ENCODE measurements around the gene CERS6.

Gene CERS6

DNA sequence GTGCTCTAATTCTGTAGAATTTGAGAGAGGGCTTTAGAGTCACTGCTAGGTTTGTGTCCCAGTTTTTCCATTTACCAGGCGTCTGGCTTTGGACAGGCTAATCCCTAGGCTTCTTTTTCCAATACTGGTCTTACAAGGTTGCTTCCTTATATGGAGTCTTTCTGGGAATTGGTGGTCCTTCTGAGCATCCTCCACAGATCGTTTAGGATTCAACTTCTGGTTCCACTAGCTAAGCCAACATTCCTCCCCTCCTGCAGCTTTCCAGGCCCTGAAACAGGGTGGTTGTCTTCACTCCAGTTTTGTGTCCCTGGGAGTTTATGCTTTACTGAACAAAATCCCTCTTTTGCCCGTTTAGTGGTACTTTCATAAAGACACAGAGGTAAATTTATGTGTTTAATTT, 170.6 kb downstream of the CERS6 start:
- no peak overlapping the region for H3K27ac ChIP-seq
- no peak overlapping the region for H3K4me3 ChIP-seq (ENCODE audit: low read depth, low read length)
- no peaks in the 10 kb centered on the region for H3K9me3 ChIP-seq (ENCODE audit: severe bottlenecking)
- no peak for DNase-seq
- no peaks in the 10 kb centered on the region for H3K27me3 ChIP-seq (ENCODE audit: insufficient read depth, low read depth, severe bottlenecking)
- no peak for TF ChIP-seq CTCF (IDR thresholded peaks at IDR 0.05; ENCODE audit: low read depth, low read length)
- H3K36me3 ChIP-seq = no peaks in the 10 kb centered on the region

GRCh38 chr2:168632709-168633121, 176.6 kb downstream of the CERS6 start:
- Histone ChIP-seq H3K27ac (no peak overlapping the region), H3K4me3 (ENCODE audit: low read depth, low read length) (no peak overlapping the region), H3K9me3 (ENCODE audit: severe bottlenecking) (no peaks in the 10 kb centered on the region), H3K36me3 (no peaks in the 10 kb centered on the region), H3K27me3 (ENCODE audit: insufficient read depth, low read depth, severe bottlenecking) (no peaks in the 10 kb centered on the region)
- TF ChIP-seq CTCF (IDR thresholded peaks at IDR 0.05; ENCODE audit: low read depth, low read length) = no peak
- no peak for DNase-seq

DNA sequence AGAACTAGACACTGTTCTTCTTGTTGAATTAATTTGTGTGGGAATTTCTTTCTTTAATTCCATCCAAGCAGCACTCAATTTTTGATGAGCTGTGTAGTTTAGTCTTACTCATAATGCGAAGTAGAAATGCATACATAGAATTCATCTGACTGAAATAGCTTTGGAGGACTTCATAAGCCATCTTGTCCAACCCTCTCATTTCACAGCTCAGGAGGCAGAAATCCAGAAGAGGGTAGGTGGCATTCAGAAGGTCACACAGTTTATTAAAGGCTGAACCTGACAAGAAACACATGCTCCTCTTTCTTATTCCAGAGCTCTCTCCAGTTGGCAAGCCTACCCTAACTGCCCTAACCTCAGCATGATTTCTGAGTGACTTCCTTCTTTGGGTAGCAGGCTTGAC, 177.1 kb downstream of the CERS6 start:
- H3K27ac ChIP-seq = no peak overlapping the region
- H3K4me3 ChIP-seq (ENCODE audit: low read depth, low read length) = no peak overlapping the region
- H3K27me3 ChIP-seq (ENCODE audit: insufficient read depth, low read depth, severe bottlenecking) = no peaks in the 10 kb centered on the region
- DNase-seq = no peak
- no peaks in the 10 kb centered on the region for H3K36me3 ChIP-seq
- no peaks in the 10 kb centered on the region for H3K9me3 ChIP-seq (ENCODE audit: severe bottlenecking)
- TF ChIP-seq CTCF (IDR thresholded peaks at IDR 0.05; ENCODE audit: low read depth, low read length) = no peak

DNA sequence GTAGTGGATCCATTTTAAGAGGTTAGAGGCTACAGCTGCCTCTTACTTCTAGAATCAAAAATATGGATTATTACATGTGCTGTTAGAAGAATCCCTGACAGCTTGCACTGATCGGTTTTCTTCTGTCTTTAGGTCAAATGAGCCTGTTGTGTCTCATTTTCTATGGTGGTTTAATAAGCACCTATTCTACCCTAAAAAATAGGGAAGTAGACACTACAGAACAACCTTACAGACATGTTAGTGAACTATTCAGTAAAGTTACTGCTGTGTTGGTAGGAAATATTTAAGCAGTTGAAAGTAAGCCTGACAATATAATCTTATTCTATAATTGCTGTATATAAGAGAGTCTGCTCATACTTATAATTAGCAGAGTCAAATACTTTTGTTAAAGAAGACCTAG, 177.8 kb downstream of the CERS6 start:
- Histone ChIP-seq H3K27ac (no peak overlapping the region; the same call in 1 of the 2 replicates), H3K27me3 (ENCODE audit: insufficient read depth, low read depth, severe bottlenecking) (no peaks in the 10 kb centered on the region), H3K9me3 (ENCODE audit: severe bottlenecking) (no peaks in the 10 kb centered on the region), H3K4me3 (ENCODE audit: low read depth, low read length) (no peak overlapping the region), H3K36me3 (no peaks in the 10 kb centered on the region)
- no peak for DNase-seq
- TF ChIP-seq CTCF (IDR thresholded peaks at IDR 0.05; ENCODE audit: low read depth, low read length) = no peak

GRCh38 chr2:168635065-168635577, 179.0 kb downstream of the CERS6 start:
- H3K27me3 ChIP-seq (ENCODE audit: insufficient read depth, low read depth, severe bottlenecking) = no peaks in the 10 kb centered on the region
- no peak overlapping the region for H3K4me3 ChIP-seq (ENCODE audit: low read depth, low read length)
- H3K27ac ChIP-seq = no peak overlapping the region; the same call in 1 of the 2 replicates
- no peak; the same call in 1 of the 2 replicates for TF ChIP-seq CTCF (IDR thresholded peaks at IDR 0.05; ENCODE audit: low read depth, low read length)
- DNase-seq = peak; percentile 67
- no peaks in the 10 kb centered on the region for H3K9me3 ChIP-seq (ENCODE audit: severe bottlenecking)
- H3K36me3 ChIP-seq = no peaks in the 10 kb centered on the region

DNA sequence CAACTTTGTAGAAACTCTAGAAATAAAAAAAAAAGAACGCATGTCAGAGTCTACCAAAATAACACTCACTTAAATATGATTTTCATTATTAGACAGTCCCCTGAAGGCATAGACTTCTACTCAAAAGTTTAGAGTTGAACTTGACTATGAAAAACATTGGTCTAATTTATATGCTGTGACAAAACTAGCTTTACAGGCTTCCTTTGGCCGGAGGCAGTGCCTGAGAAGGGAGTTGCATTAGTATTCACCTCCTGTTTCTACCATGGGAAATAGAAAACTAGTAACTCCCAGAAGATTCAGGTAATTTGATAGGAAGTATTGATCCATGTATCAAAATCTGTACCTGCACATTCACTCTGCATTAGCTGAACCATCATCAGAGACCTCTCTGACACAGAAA, 182.9 kb downstream of the CERS6 start:
- H3K27ac ChIP-seq = no peak overlapping the region
- TF ChIP-seq CTCF (IDR thresholded peaks at IDR 0.05; ENCODE audit: low read depth, low read length) = no peak
- no peaks in the 10 kb centered on the region for H3K36me3 ChIP-seq
- DNase-seq = no peak
- H3K27me3 ChIP-seq (ENCODE audit: insufficient read depth, low read depth, severe bottlenecking) = no peaks in the 10 kb centered on the region
- H3K9me3 ChIP-seq (ENCODE audit: severe bottlenecking) = no peaks in the 10 kb centered on the region
- H3K4me3 ChIP-seq (ENCODE audit: low read depth, low read length) = no peak overlapping the region
